GM12878 (cell line): Measurements from ENCODE around the gene SEMA3B. TPM values are rescaled to one million over a fixed set of nuclear protein-coding genes. Genes with fewer than 3 reads are reported as not detected.

Experiments used
- BRCA1 ChIP-seq: IDR thresholded peaks from 2 replicates; pipeline ENCODE4 v1.6.1; 2011; ENCODE audit warnings: low read depth, low read length, improper control_type of control experiment
- CBX3 ChIP-seq: fragments of 200-600 bp; sonication (generic); IDR thresholded peaks from 2 replicates; pipeline ENCODE4 v1.6.1; 2016; ENCODE audit warnings: low read depth, borderline replicate concordance
- CBX5 ChIP-seq: sonication (generic); IDR thresholded peaks from 2 replicates; pipeline ENCODE4 v1.6.1; 2016; ENCODE audit warnings: low read depth, moderate library complexity, mild to moderate bottlenecking, inconsistent platforms
- CHD4 ChIP-seq: fragments of 200-600 bp; sonication (generic); IDR thresholded peaks from 2 replicates; pipeline ENCODE4 v1.6.1; 2016; ENCODE audit warnings: mild to moderate bottlenecking
- DPF2 ChIP-seq: fragments of 450-650 bp; IDR thresholded peaks from 2 replicates; pipeline ENCODE4 v1.6.1; 2017; ENCODE audit warnings: mild to moderate bottlenecking
- FOS ChIP-seq: IDR thresholded peaks from 3 replicates; pipeline ENCODE4 v1.6.1; 2011; ENCODE audit warnings: borderline replicate concordance; ENCODE audit not compliant: insufficient read length; ENCODE audit errors: extremely low read depth
- FOXM1 ChIP-seq: IDR thresholded peaks from 2 replicates; pipeline ENCODE4 v1.6.1; 2012; ENCODE audit warnings: low read depth, mild to moderate bottlenecking, inconsistent platforms, low read length, moderate library complexity
- IRF4 ChIP-seq: IDR thresholded peaks from 2 replicates; pipeline ENCODE4 v1.6.1; 2011; ENCODE audit warnings: low read depth, low read length
- MTA2 ChIP-seq: fragments of 450-650 bp; IDR thresholded peaks from 2 replicates; pipeline ENCODE4 v1.6.1; 2016; ENCODE audit warnings: low read depth, mild to moderate bottlenecking, moderate library complexity
- MTA3 ChIP-seq: IDR thresholded peaks from 2 replicates; pipeline ENCODE4 v1.6.1; 2012; ENCODE audit warnings: low read length, inconsistent platforms, borderline replicate concordance
- NR2C1 ChIP-seq: fragments of 450-650 bp; IDR thresholded peaks from 2 replicates; pipeline ENCODE4 v1.6.1; 2017; ENCODE audit warnings: antibody characterized with exemption, mild to moderate bottlenecking, moderate library complexity
- NR2F1 ChIP-seq: fragments of 450-650 bp; conservative IDR thresholded peaks from 2 replicates; pipeline ENCODE4 v1.6.1; 2017; ENCODE audit warnings: mild to moderate bottlenecking
- PAX8 ChIP-seq: fragments of 450-650 bp; IDR thresholded peaks from 2 replicates; pipeline ENCODE4 v1.6.1; 2017; ENCODE audit warnings: mild to moderate bottlenecking, moderate library complexity
- POLR2AphosphoS5 ChIP-seq: IDR thresholded peaks from 2 replicates; pipeline ENCODE4 v1.6.1; 2011; ENCODE audit warnings: mild to moderate bottlenecking, low read length, inconsistent platforms
- RAD51 ChIP-seq: fragments of 450-650 bp; IDR thresholded peaks from 2 replicates; pipeline ENCODE4 v1.6.1; 2016; ENCODE audit warnings: moderate library complexity, mild to moderate bottlenecking, inconsistent platforms
- SIX5 ChIP-seq: IDR thresholded peaks from 2 replicates; pipeline ENCODE4 v1.6.1; 2011; ENCODE audit warnings: mild to moderate bottlenecking, low read depth, low read length, moderate library complexity; ENCODE audit not compliant: severe bottlenecking
- STAT3 ChIP-seq: IDR thresholded peaks from 2 replicates; pipeline ENCODE4 v1.6.1; 2011; ENCODE audit warnings: low read depth, low read length, improper control_type of control experiment
- YY1 ChIP-seq: IDR thresholded peaks from 2 replicates; pipeline ENCODE4 v1.6.1; 2011; ENCODE audit warnings: low read depth, mild to moderate bottlenecking, low read length
- ZNF217 ChIP-seq: fragments of 450-650 bp; IDR thresholded peaks from 2 replicates; pipeline ENCODE4 v1.6.1; 2017; ENCODE audit warnings: antibody characterized with exemption, mild to moderate bottlenecking
- ZNF384 ChIP-seq: IDR thresholded peaks from 2 replicates; pipeline ENCODE4 v1.6.1; 2012; ENCODE audit warnings: low read depth, mild to moderate bottlenecking, low read length, improper control_type of control experiment, borderline replicate concordance
- polyA plus RNA-seq, 11 experiments: library from polyadenylated mRNA; depleted of rRNA in 4 of 11; unstranded in 6 of 11; stranded (reverse) in 5 of 11; fragments of >200 nt; fragmentation: Nextera tagmentation in 4 of 11; fragmentation: Illumina TruSeq in 1 of 11; extraction: Ambion mirVana in 4 of 11; extraction: Trizol in 1 of 11; gene quantifications; 1 replicate in 1 of 11; 2 replicates in 10 of 11; pipeline versions ENCODE4 v1.2.1 to v1.2.3, GENCODE V29; 2011 to 2016; ENCODE audit warnings: inconsistent platforms in 2 of 11, missing spikeins in 2 of 11, low read depth in 1 of 11
- total RNA-seq, 4 experiments: library from RNA; depleted of rRNA in 3 of 4; stranded (reverse); fragments of >200 nt in 3 of 4; fragmentation: Illumina TruSeq in 1 of 4; extraction: Trizol in 1 of 4; gene quantifications; 2 replicates each; pipeline versions ENCODE4 v1.2.1 to v1.2.3, GENCODE V29; 2013 to 2021
- TF ChIP-seq, protein P1 (sequence below): fragments of 150-350 bp; IDR thresholded peaks from 2 replicates; pipeline ENCODE4 v1.6.1; 2016; ENCODE audit warnings: low read depth, low read length
- TF ChIP-seq, protein P2 (sequence below): IDR thresholded peaks from 2 replicates; pipeline ENCODE4 v1.6.1; 2011; ENCODE audit warnings: low read depth, low read length, improper control_type of control experiment, borderline replicate concordance
- TF ChIP-seq, protein P3 (sequence below): fragments of 450-650 bp; IDR thresholded peaks from 2 replicates; pipeline ENCODE4 v1.6.1; 2017; ENCODE audit warnings: mild to moderate bottlenecking, low read depth, inconsistent platforms; ENCODE audit not compliant: poor library complexity, severe bottlenecking
- TF ChIP-seq, protein P4 (sequence below): fragments of 450-650 bp; IDR thresholded peaks from 2 replicates; pipeline ENCODE4 v1.6.1; 2017; ENCODE audit warnings: low read depth, mild to moderate bottlenecking, moderate library complexity

SEMA3B gene
- total and polyA plus RNA-seq, 10 of the 15 experiments (the other 5 are each of a cell fraction or from before 2014, with no cell fraction given) = 0.06 to 0.59 (median 0.14) TPM; not detected in 2

DNA sequence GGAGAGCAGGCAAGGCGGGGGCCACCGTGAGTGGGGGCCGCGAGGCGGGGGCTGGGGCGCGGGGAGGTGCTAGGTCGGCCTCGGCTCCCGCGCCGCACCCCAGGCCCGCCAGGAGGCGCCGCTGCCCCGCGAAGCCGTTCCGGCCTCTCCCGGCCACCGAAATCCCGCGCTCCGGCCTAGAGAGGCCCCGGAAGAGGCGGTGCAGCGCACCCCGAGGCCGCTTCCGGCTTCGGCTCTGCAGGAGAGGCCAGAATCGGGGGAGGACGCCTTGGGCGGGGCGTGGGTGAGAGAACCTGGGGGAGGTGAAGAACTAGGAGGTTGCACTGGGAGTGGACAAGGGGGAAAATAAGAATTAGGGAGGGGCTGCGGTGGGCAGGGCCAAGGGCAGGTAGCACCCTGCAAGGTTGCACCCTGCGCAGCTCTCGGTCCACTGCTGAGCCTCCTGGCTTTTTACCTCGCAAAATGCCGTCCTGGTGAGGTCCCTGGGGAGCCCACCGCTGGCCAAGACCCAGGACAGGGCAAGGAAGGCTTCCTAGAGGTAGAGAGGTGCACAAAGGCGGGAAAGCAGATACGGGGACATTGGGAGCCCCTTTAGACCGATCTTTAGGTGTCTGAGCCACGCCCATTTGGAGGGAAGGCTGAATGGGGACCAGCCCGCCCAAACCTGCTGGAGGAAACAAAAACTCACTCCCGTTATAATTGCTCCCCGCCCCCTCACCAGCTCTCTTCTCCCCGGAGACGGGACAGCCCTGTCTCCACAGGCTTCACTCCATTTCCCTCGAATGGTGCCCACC lies 41.4 kb upstream of the SEMA3B start (continued):
- TF ChIP-seq, protein P1, sequence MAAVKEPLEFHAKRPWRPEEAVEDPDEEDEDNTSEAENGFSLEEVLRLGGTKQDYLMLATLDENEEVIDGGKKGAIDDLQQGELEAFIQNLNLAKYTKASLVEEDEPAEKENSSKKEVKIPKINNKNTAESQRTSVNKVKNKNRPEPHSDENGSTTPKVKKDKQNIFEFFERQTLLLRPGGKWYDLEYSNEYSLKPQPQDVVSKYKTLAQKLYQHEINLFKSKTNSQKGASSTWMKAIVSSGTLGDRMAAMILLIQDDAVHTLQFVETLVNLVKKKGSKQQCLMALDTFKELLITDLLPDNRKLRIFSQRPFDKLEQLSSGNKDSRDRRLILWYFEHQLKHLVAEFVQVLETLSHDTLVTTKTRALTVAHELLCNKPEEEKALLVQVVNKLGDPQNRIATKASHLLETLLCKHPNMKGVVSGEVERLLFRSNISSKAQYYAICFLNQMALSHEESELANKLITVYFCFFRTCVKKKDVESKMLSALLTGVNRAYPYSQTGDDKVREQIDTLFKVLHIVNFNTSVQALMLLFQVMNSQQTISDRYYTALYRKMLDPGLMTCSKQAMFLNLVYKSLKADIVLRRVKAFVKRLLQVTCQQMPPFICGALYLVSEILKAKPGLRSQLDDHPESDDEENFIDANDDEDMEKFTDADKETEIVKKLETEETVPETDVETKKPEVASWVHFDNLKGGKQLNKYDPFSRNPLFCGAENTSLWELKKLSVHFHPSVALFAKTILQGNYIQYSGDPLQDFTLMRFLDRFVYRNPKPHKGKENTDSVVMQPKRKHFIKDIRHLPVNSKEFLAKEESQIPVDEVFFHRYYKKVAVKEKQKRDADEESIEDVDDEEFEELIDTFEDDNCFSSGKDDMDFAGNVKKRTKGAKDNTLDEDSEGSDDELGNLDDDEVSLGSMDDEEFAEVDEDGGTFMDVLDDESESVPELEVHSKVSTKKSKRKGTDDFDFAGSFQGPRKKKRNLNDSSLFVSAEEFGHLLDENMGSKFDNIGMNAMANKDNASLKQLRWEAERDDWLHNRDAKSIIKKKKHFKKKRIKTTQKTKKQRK = no peak
- TF ChIP-seq POLR2AphosphoS5 (peak; percentile 66; the same call in 1 of the 2 replicates), MTA3 (no peak), ZNF217 (no peak), NR2F1 (0 out of 2 replicates have a peak, but pooled peaks have one; percentile 38), IRF4 (no peak), BRCA1 (no peak), PAX8 (no peak), DPF2 (no peak), SIX5 (peak; percentile 50), YY1 (peak; percentile 80), STAT3 (no peak), MTA2 (peak; percentile 27; the same call in 1 of the 2 replicates), FOXM1 (no peak), CBX5 (no peak), CHD4 (no peak), FOS (no peak), RAD51 (no peak), NR2C1 (peak; percentile 62; the same call in 1 of the 2 replicates), ZNF384 (no peak; the same call in 1 of the 2 replicates), CBX3 (no peak)
- TF ChIP-seq, protein P2, sequence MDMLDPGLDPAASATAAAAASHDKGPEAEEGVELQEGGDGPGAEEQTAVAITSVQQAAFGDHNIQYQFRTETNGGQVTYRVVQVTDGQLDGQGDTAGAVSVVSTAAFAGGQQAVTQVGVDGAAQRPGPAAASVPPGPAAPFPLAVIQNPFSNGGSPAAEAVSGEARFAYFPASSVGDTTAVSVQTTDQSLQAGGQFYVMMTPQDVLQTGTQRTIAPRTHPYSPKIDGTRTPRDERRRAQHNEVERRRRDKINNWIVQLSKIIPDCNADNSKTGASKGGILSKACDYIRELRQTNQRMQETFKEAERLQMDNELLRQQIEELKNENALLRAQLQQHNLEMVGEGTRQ = no peak
- TF ChIP-seq, protein P3, sequence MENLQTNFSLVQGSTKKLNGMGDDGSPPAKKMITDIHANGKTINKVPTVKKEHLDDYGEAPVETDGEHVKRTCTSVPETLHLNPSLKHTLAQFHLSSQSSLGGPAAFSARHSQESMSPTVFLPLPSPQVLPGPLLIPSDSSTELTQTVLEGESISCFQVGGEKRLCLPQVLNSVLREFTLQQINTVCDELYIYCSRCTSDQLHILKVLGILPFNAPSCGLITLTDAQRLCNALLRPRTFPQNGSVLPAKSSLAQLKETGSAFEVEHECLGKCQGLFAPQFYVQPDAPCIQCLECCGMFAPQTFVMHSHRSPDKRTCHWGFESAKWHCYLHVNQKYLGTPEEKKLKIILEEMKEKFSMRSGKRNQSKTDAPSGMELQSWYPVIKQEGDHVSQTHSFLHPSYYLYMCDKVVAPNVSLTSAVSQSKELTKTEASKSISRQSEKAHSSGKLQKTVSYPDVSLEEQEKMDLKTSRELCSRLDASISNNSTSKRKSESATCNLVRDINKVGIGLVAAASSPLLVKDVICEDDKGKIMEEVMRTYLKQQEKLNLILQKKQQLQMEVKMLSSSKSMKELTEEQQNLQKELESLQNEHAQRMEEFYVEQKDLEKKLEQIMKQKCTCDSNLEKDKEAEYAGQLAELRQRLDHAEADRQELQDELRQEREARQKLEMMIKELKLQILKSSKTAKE = no peak
- TF ChIP-seq, protein P4, sequence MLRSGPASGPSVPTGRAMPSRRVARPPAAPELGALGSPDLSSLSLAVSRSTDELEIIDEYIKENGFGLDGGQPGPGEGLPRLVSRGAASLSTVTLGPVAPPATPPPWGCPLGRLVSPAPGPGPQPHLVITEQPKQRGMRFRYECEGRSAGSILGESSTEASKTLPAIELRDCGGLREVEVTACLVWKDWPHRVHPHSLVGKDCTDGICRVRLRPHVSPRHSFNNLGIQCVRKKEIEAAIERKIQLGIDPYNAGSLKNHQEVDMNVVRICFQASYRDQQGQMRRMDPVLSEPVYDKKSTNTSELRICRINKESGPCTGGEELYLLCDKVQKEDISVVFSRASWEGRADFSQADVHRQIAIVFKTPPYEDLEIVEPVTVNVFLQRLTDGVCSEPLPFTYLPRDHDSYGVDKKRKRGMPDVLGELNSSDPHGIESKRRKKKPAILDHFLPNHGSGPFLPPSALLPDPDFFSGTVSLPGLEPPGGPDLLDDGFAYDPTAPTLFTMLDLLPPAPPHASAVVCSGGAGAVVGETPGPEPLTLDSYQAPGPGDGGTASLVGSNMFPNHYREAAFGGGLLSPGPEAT = peak; percentile 36; the same call in 1 of the 2 replicates
